HG02973 (cell line): ENCODE measurements around the gene UBA1.

ENCODE experiments used
- ATAC-seq: cut with Tn5 transposase; IDR thresholded peaks from one replicate; pipeline ENCODE4 v1.9.1; 2021; ENCODE audit warnings: moderate library complexity; ENCODE audit not compliant: unreplicated experiment

The UBA1 gene

GRCh38 chrX:47193475-47194193 is at the start of gene UBA1:
Gene UBA1, plus strand, starts transcription at chrX:47193829. Its CDS starts 4,974 bp downstream, at chrX:47198803.
- ATAC-seq = peak; percentile 67

- peak; percentile 10 for ATAC-seq
Observed at GRCh38 chrX:47143894-47144625, 49.6 kb upstream of the UBA1 start.

DNA sequence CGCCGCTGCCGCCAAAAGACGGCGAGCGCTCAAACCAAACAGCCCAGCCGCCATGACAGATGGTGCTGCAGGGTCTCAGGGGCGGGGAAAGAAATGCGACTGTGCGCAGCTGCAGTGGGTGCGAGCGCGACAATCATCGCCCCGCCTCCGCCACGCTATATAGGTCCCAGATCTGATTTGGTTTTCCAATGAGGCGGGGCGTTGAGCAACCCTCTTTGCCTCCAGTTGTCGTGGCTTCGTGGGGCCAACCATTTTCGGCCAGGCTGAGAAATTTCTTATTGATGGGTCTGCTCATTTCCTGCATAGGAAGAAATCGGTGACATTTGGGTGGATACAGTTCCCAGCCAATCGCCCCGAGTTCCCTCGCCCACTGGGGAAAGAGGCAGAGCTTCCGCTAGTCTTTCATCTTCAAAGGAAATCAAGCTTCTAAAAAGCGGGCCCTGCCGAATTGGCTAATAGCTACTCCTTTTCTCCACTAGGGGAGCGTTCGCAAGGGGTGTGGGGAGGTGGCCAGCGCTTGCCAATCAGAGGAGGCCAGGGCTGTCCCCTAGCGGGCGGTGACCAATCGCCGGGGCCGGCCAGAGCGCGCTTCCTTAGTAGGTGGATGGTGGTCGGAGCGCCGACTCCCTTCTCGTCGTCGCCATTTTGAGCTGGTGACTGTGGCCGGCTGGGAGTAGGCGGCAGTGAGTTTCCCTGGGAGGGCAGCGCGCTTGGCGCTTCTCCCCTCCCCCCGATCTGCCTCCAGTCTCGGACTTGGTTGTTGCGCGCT is 48.8 kb upstream of the UBA1 start, which contains the start of the genes NDUFB11 and RBM10:
Gene NDUFB11 (minus strand): TSS at position 77 of the 769 bp plus-strand sequence. CDS start 23 bp downstream, at position 54.
Gene RBM10 (plus strand): TSS at position 596 of the 769 bp plus-strand sequence. CDS start 2,261 bp downstream, outside the sequence.
- peak; percentile 88 for ATAC-seq

DNA sequence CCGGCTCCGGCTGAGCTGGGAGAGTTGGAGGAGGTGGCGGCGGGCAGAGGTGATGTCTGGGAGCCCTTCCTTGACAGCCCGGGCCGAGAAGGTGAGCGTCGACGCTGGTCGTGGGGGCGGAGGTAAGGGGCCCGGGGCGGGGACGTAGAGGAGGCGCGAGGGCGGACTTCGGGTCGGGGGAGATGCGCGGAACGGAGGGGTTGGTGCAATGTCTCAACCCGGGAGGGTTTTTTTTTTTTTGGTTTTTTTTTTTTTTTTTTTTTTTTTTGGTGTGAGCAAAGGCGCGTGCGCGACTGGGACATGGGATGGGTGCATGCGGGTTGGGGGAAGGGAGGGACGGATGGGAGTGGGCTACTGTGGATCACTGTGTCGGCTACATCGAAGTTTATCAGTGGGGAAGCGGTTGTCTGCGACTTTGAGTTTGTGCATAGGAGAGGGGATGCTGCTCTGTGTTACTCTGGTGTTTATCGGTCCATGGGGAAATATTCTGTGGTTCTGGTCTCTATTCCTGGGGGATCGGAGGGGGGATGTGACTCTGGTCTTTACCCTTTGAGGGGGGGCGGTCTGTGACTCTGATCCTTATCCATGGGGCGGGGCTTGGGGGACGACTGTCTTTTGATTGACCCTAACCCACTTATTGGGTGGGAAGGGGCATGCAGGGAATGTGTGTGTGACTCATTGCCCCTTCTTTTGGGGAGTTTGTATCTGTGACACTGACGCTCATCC is 48.1 kb upstream of the UBA1 start:
- no peak for ATAC-seq

- no peak for ATAC-seq
Observed at GRCh38 chrX:47146121-47146935, 47.3 kb upstream of the UBA1 start.

GRCh38 chrX:47146936-47147859 is 46.4 kb upstream of the UBA1 start:
- ATAC-seq = no peak

- ATAC-seq = no peak
Observed at GRCh38 chrX:47148946-47149345, 44.7 kb upstream of the UBA1 start.

DNA sequence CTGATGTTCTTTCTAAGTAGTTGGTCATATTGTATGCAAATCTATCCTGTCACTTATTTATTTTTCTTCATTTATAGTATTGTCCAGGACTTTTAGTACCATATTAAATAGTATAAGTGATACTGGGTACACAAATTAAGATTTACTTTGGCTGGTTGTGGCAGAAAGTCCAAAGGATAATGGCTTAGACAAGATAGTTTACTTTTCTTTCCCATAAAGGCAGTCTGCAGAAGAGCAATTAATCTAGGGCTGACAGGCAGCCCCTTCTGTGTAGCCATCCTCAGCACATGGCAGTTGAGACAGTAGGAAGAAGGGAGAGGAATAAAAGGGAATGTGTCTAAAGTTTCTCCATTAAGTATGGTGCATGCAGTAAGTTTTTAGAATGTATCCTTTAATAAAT is 42.2 kb upstream of the UBA1 start:
- no peak for ATAC-seq

DNA sequence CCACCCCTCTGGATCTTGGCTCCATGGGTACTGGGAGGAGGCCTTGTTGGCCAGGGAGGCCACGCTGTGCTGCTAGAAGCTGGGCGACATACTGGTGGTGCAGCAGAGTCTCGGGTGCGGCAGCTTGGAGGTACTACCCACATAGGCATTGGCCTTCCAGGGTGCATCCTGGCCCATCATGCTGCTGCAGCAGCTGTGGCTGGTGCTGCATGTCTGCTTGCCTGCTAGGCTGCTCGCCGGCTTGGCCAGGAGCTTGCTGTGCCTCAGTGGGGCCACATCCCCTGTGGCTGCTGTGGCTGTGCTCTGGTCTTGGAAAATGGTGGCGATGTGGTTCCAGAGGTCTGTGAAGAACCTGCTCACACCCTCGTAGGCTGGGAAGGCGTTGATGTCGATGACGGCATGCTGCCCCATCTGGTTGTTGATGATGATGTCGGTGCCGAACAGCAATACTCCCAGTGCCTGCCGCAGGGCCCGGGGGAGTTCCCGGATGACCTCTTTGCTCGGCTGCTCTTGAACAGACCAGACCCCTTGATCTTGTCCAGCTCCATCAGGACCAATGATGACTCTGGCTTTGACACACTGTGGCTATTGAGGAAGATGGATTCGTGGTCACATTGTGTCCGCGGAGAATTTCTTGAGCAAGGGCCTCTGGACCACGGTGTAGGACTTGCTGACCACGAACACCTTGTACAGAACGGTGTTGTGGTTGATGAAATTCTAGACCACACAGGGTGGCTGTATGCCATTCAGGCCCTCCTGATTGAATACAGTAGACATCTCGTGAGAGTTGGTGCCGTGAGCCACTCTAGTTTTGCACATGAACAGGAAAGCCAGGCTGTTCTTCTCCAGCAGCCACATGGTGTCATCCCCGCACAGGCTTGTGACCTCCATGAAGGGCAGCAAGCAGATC is 36.8 kb upstream of the UBA1 start:
- no peak for ATAC-seq

GRCh38 chrX:47158131-47158530 is 35.5 kb upstream of the UBA1 start:
- ATAC-seq = no peak

GRCh38 chrX:47158781-47159180 is 34.8 kb upstream of the UBA1 start:
- no peak for ATAC-seq

- ATAC-seq = no peak
Observed at GRCh38 chrX:47160781-47161180, 32.8 kb upstream of the UBA1 start.

DNA sequence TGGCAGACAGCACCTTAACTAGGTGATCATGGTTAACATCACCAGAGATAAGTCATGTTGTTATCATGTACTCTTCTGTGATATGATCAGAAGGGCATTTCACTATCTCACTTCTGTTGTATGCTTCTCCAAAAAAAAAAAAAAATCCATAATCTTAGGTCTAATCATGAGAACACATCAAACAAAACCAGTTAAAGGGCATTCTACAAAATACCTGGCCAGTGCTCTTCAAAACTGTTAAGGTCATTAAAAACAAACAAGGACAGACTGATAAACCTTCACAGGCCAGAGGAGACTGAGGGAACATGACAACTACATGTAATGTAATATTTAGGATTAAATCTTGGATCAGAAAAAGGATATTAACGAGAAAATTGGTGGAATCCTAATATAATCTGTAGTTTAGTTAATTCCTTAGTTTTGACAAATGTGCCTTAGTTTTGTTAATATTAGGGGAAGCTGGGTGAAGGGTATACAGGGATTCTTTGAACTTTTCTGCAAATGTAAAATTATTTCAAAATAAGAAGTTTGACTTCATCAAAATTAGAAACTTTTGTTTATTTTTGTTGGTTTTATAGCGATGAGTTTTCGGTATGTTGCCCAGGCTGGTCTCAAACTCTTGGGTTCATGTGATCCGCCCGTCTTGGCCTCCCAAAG is 30.6 kb upstream of the UBA1 start:
- no peak for ATAC-seq

GRCh38 chrX:47164420-47164819 is 29.2 kb upstream of the UBA1 start:
- ATAC-seq = no peak

DNA sequence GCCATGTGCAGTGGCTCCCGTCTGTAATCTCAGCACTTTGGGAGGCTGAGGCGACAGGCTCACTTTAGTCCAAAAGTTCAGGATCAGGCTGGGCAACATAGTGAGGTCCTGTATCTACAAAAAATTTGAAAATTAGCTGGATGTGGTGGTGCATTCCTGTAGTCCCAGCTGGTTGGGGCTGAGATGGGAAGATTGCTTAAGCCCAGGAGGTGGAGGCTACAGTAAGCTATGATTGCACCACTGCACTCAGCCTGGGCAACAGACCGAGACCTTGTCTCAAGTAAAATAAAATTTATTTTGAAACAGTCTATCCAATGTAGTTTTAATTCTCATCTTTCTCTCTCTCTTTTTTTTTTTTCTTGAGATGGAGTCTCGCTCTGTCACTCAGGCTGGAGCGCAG is 27.5 kb upstream of the UBA1 start:
- ATAC-seq = no peak

DNA sequence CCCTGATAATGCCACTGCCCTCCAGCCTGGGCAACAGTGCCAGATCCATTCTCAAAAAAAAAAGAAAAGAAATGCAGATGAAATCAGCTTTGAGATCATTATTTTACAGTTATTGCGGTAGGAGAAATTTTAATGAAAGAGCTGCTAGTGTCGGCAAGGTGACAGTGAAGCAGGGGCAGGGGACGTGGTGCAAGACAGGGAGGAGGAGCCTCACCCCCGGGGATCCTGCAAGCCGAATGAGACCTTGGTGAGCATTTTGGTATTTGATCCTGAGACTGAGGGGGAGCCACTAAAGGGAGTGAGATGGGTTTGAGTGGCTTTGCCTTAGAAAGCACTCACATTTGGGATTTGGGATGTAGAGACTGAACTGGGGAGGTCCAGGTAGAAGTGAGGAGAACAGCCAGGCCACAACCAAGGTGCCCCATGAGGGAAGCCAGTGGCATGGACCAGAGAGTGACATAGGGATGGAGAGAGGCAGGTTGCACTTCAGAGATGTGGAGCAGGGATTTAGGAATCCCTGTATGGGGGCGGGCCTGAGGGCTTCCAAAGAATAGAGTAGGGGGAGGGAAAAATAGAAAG is 25.0 kb upstream of the UBA1 start:
- no peak for ATAC-seq

DNA sequence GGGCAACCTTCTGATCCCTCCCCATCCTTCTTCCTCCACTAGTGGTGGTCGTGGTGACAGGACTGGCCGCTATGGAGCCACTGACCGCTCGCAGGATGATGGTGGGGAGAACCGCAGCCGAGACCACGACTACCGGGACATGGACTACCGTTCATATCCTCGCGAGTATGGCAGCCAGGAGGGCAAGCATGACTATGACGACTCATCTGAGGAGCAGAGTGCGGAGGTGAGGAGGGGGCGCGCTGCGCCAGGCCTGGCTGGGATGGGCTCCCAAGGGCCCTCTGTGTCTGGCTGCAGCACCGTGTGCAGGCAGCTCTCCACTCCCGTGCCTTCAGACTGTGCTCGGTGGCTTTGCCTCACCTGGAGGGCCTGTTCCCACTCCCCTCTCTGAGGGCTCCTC is 24.4 kb upstream of the UBA1 start:
- ATAC-seq = no peak
